CD4-positive, CD25-positive, alpha-beta regulatory T cell (primary cell): ENCODE data around the gene PPFIA4. TPM values are rescaled to one million over a fixed set of nuclear protein-coding genes. Genes with fewer than 3 reads are reported as not detected.

Source experiments
- ATAC-seq, 2 donors: fragments of 150-1000 bp; cut with Tn5 transposase; one replicate each; pipeline ENCODE4 v1.10.0; 2021; ENCODE audit warnings: low read depth in 2 of 2, moderate number of reproducible peaks in 2 of 2, moderate library complexity in 1 of 2
- DNase-seq, 3 donors: peaks; one replicate each; pipeline versions ENCODE4 v3.0.0 to v3.0.0-alpha.2; 2012 to 2022; ENCODE audit warnings: mixed read lengths in 1 of 3
- H3K27ac ChIP-seq: one replicate; pipeline ENCODE4 v1.7.0; 2013; ENCODE audit warnings: mild to moderate bottlenecking, low read length; ENCODE audit not compliant: insufficient read depth, poor library complexity, severe bottlenecking
- H3K27me3 ChIP-seq: one replicate; pipeline ENCODE4 v1.7.0; 2013; ENCODE audit warnings: low read length; ENCODE audit not compliant: control insufficient read depth, insufficient read depth
- H3K36me3 ChIP-seq: one replicate; pipeline ENCODE4 v1.7.0; 2013; ENCODE audit warnings: mild to moderate bottlenecking, low read length, moderate library complexity; ENCODE audit not compliant: control insufficient read depth, insufficient read depth
- H3K4me1 ChIP-seq: 2 replicates; pipeline ENCODE4 v1.7.0; 2013; ENCODE audit warnings: mild to moderate bottlenecking, low read length; ENCODE audit not compliant: insufficient read depth, control insufficient read depth, poor library complexity, severe bottlenecking
- H3K4me3 ChIP-seq: one replicate; pipeline ENCODE4 v1.7.0; 2013; ENCODE audit warnings: low read depth, mild to moderate bottlenecking, low read length, moderate library complexity
- H3K9me3 ChIP-seq, 2 experiments: 1 replicate in 1 of 2; 2 replicates in 1 of 2; pipeline ENCODE4 v1.7.0; 2013; ENCODE audit warnings: low read length in 2 of 2, mild to moderate bottlenecking in 1 of 2, moderate library complexity in 1 of 2; ENCODE audit not compliant: control insufficient read depth in 2 of 2
- H3K27ac Mint-ChIP-seq, 3 donors: one replicate each; pipeline ENCODE4 v1.8.0; 2020 to 2022; ENCODE audit warnings: mild to moderate bottlenecking in 3 of 3, mixed read lengths in 3 of 3, moderate library complexity in 2 of 3
- H3K27me3 Mint-ChIP-seq: one replicate; pipeline ENCODE4 v1.8.0; 2022; ENCODE audit warnings: mild to moderate bottlenecking, mixed read lengths
- H3K36me3 Mint-ChIP-seq: one replicate; pipeline ENCODE4 v1.8.0; 2020; ENCODE audit warnings: mixed read lengths
- H3K4me1 Mint-ChIP-seq, 4 donors: one replicate each; pipeline ENCODE4 v1.8.0; 2020 to 2022; ENCODE audit warnings: mixed read lengths in 4 of 4, mild to moderate bottlenecking in 1 of 4
- H3K4me3 Mint-ChIP-seq, 4 donors: one replicate each; pipeline ENCODE4 v1.8.0; 2020 to 2022; ENCODE audit warnings: mild to moderate bottlenecking in 4 of 4, mixed read lengths in 4 of 4, moderate library complexity in 3 of 4
- H3K9me3 Mint-ChIP-seq, 7 donors: one replicate each; pipeline ENCODE4 v1.8.0; 2020 to 2022; ENCODE audit warnings: mixed read lengths in 7 of 7, mild to moderate bottlenecking in 3 of 7, moderate library complexity in 2 of 7
- polyA plus RNA-seq, 4 donors: library from polyadenylated mRNA; unstranded; fragments of 300-500 nt; fragmentation: Illumina TruSeq; gene quantifications; one replicate each; pipeline ENCODE4 v1.2.3, GENCODE V29; 2021
- total RNA-seq: library from RNA; stranded (reverse); gene quantifications from one replicate; pipeline ENCODE4 v1.2.3, GENCODE V29; 2022

Gene PPFIA4
- total and polyA plus RNA-seq, 5 donors from 2014 or later = 0.96 TPM; not detected in 4

DNA sequence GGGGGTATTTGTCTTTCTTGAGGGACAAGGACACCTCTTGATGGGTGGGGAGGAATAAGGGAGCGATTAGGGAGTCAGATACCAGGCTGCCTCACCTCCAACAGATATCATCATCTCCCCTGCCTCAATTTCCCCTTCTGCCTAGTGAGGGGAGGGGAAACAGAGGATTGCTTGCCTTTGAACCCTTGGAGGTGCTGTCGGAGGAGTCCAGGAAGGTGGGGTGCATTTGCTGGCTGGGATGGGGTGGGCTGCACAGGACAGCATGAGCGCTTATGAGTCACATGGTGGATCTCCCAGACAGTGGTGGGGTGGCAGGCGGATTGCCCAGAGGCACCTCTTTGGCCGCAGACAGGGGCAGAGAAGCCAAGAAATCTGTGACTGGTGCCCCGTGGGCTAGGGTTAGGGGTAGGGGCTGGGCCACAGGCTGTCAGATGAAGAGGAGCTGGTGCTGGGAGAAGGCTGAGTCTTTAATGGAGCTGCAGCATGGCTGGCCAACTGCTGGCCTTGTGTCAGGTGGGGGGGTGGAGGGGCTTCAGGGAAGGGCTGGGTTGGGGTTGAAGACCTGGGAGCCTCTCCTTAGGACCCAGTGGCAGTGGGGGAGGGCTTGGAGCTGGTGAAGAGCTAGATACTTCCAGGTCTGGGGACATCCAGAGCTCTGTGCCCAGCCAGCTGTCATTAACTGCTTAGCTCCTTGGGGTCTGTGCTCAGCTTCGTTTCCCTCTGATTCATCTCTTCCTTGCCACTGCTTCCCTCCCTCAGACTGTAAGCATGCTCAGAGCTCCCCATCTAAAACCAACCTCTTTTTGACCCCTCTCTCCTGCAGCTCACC lies 94.2 kb downstream of the PPFIA4 start:
- H3K4me1 Mint-ChIP-seq = peaks cover 0 to 4% (median 0%) of the 10 kb centered on the region in 4 donors
- Histone ChIP-seq H3K27ac (no peak overlapping the region), H3K36me3 (no peaks in the 10 kb centered on the region), H3K4me1 (no peaks in the 10 kb centered on the region), H3K9me3 (no peaks in the 10 kb centered on the region), H3K27me3 (peaks cover 14% of the 10 kb centered on the region), H3K4me3 (no peak overlapping the region)
- peaks cover 0 to 1% (median 0%) of the 10 kb centered on the region in 7 donors for H3K9me3 Mint-ChIP-seq
- H3K4me3 Mint-ChIP-seq = no peak overlapping the region
- no peaks in the 10 kb centered on the region for H3K36me3 Mint-ChIP-seq
- no peak overlapping the region for H3K27ac Mint-ChIP-seq
- DNase-seq = no peak
- peaks cover 44% of the 10 kb centered on the region for H3K27me3 Mint-ChIP-seq
- no peak for ATAC-seq

GRCh38 chr1:203121186-203122015 lies 95.1 kb downstream of the PPFIA4 start:
- Mint-ChIP-seq H3K27ac (no peak overlapping the region), H3K9me3 (peaks cover 0 to 1% (median 0%) of the 10 kb centered on the region in 7 donors), H3K4me3 (no peak overlapping the region), H3K27me3 (peaks cover 51% of the 10 kb centered on the region), H3K36me3 (no peaks in the 10 kb centered on the region), H3K4me1 (peaks cover 0 to 4% (median 0%) of the 10 kb centered on the region in 4 donors)
- H3K36me3 ChIP-seq = no peaks in the 10 kb centered on the region
- H3K4me3 ChIP-seq = no peak overlapping the region
- H3K27ac ChIP-seq = no peak overlapping the region
- ATAC-seq (no peak), DNase-seq (no peak)
- H3K4me1 ChIP-seq = no peaks in the 10 kb centered on the region
- H3K27me3 ChIP-seq = peaks cover 14% of the 10 kb centered on the region
- H3K9me3 ChIP-seq = no peaks in the 10 kb centered on the region

GRCh38 chr1:203122159-203122558 lies 95.9 kb downstream of the PPFIA4 start:
- peaks cover 0 to 8% (median 2%) of the 10 kb centered on the region in 4 donors for H3K4me1 Mint-ChIP-seq
- H3K27me3 ChIP-seq = peaks cover 14% of the 10 kb centered on the region
- DNase-seq (no peak), ATAC-seq (no peak)
- H3K27ac ChIP-seq = no peak overlapping the region
- no peaks in the 10 kb centered on the region for H3K9me3 ChIP-seq
- no peak overlapping the region for H3K4me3 Mint-ChIP-seq
- H3K9me3 Mint-ChIP-seq = peaks cover 0 to 1% (median 0%) of the 10 kb centered on the region in 7 donors
- H3K4me1 ChIP-seq = no peaks in the 10 kb centered on the region
- H3K36me3 ChIP-seq = no peaks in the 10 kb centered on the region
- no peak overlapping the region for H3K27ac Mint-ChIP-seq
- peaks cover 52% of the 10 kb centered on the region for H3K27me3 Mint-ChIP-seq
- H3K4me3 ChIP-seq = no peak overlapping the region
- H3K36me3 Mint-ChIP-seq = no peaks in the 10 kb centered on the region

DNA sequence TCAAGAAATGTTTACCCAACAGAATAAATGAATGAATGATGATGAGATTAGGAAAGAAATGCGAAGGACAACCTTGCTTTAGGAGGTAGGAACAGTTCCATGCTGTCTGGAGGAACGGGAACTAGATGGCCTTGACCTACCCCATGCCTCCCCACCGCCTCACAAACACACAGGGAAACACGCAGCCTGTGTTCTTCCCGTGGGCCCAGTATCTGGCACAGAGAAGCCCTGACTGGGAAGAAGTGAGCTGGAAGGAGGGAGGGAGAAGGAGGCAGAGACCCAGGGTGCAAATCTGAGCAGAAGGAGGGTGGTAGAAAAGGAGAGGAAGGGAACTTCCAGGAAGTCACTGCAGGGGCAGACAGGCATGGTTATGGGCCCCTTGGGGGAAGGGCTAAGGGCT lies 97.7 kb downstream of the PPFIA4 start:
- H3K9me3 Mint-ChIP-seq = peaks cover 0 to 1% (median 0%) of the 10 kb centered on the region in 7 donors
- DNase-seq (no peak), ATAC-seq (no peak)
- peaks cover 46% of the 10 kb centered on the region for H3K27me3 Mint-ChIP-seq
- H3K4me1 ChIP-seq = no peaks in the 10 kb centered on the region
- H3K4me3 ChIP-seq = no peak overlapping the region
- H3K4me3 Mint-ChIP-seq = no peak overlapping the region
- no peak overlapping the region for H3K27ac ChIP-seq
- no peaks in the 10 kb centered on the region for H3K36me3 ChIP-seq
- H3K36me3 Mint-ChIP-seq = no peaks in the 10 kb centered on the region
- H3K27ac Mint-ChIP-seq = no peak overlapping the region
- H3K4me1 Mint-ChIP-seq = peaks cover 0 to 10% (median 3%) of the 10 kb centered on the region in 4 donors
- peaks cover 9% of the 10 kb centered on the region for H3K27me3 ChIP-seq
- no peaks in the 10 kb centered on the region for H3K9me3 ChIP-seq

DNA sequence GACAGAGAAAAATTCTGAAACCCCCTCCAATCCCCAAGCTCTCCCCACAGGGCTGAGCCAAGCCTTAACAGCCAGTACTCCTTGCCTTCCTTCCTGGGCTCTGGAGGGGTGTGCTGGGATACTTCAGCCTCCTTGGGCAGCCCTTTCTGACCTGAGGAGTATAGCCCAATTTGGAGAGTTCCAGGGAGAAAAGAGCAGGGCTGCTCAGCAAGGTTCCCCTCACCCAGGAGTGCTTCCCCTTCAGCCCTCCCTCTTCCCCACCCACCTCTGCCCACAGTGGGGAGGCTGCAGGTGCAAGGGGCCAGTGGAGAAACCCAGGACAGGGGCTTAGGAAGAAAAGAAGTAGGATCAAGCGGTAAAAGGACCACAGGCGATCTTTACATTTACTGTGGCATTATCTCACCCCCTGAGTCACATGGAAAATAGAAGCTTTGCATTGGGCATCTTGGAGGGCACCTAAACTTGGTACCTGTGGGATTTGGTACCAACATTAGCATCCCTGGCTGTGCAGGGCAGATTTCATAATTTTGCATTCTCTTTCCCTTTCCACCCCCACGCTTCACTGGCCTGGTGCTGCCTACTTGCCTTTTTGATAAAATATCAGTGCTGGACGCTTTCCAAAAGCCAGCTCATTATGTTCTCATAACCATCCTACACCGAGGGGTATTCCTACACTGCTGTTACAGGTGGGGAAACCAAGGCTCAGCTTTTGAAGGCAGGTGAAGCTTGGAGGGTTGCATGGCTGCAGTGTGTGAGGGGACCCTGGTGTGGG lies 98.4 kb downstream of the PPFIA4 start:
- DNase-seq (no peak), ATAC-seq (no peak)
- peaks cover 0 to 1% (median 0%) of the 10 kb centered on the region in 7 donors for H3K9me3 Mint-ChIP-seq
- no peaks in the 10 kb centered on the region for H3K36me3 ChIP-seq
- no peak overlapping the region for H3K27ac Mint-ChIP-seq
- no peaks in the 10 kb centered on the region for H3K9me3 ChIP-seq
- no peak overlapping the region for H3K4me3 ChIP-seq
- peaks cover 47% of the 10 kb centered on the region for H3K27me3 Mint-ChIP-seq
- peaks cover 6% of the 10 kb centered on the region for H3K27me3 ChIP-seq
- no peak overlapping the region for H3K4me3 Mint-ChIP-seq
- no peaks in the 10 kb centered on the region for H3K4me1 ChIP-seq
- H3K36me3 Mint-ChIP-seq = no peaks in the 10 kb centered on the region
- peaks cover 0 to 10% (median 3%) of the 10 kb centered on the region in 4 donors for H3K4me1 Mint-ChIP-seq
- H3K27ac ChIP-seq = no peak overlapping the region

- DNase-seq (no peak), ATAC-seq (no peak)
- peaks cover 51% of the 10 kb centered on the region for H3K27me3 Mint-ChIP-seq
- Histone ChIP-seq H3K27ac (no peak overlapping the region), H3K4me1 (no peaks in the 10 kb centered on the region), H3K4me3 (no peak overlapping the region), H3K36me3 (no peaks in the 10 kb centered on the region), H3K9me3 (no peaks in the 10 kb centered on the region), H3K27me3 (peaks cover 4% of the 10 kb centered on the region)
- H3K4me1 Mint-ChIP-seq = peaks cover 0 to 10% (median 3%) of the 10 kb centered on the region in 4 donors
- no peak overlapping the region for H3K27ac Mint-ChIP-seq
- H3K4me3 Mint-ChIP-seq = no peak overlapping the region
- H3K36me3 Mint-ChIP-seq = no peaks in the 10 kb centered on the region
- peaks cover 0 to 1% (median 0%) of the 10 kb centered on the region in 7 donors for H3K9me3 Mint-ChIP-seq
Measured at GRCh38 chr1:203126151-203126865, 100.0 kb downstream of the PPFIA4 start.
